GM21447 (cell line): ENCODE measurements around the gene DNAH3.
"Not testable (repeated sequence)": the region's sequence is repeated elsewhere in the genome, so short reads cannot be mapped to it uniquely, and the experiment has no call there.

ENCODE experiments used
- ATAC-seq: cut with Tn5 transposase; IDR thresholded peaks from one replicate; pipeline ENCODE4 v1.9.1; 2021; ENCODE audit not compliant: unreplicated experiment

Gene DNAH3

GRCh38 chr16:21076186-21076883 lies 74.3 kb downstream of the DNAH3 start:
- ATAC-seq = no peak

- no peak for ATAC-seq
Observed at GRCh38 chr16:21075252-21075651, 75.4 kb downstream of the DNAH3 start.

- no peak for ATAC-seq
Observed at GRCh38 chr16:21072976-21073375, 77.7 kb downstream of the DNAH3 start.

GRCh38 chr16:21071741-21072140 lies 78.9 kb downstream of the DNAH3 start:
- no peak for ATAC-seq

GRCh38 chr16:21070564-21070963 lies 80.1 kb downstream of the DNAH3 start:
- ATAC-seq = no peak

GRCh38 chr16:21069986-21070385 lies 80.7 kb downstream of the DNAH3 start:
- no peak for ATAC-seq

- ATAC-seq = no peak
Observed at GRCh38 chr16:21064203-21064602, 86.4 kb downstream of the DNAH3 start.

- not testable (repeated sequence) for ATAC-seq
Observed at GRCh38 chr16:21063314-21063713, 87.3 kb downstream of the DNAH3 start.

- ATAC-seq = no peak
Observed at GRCh38 chr16:21060027-21060510, 90.6 kb downstream of the DNAH3 start.

- ATAC-seq = no peak
Observed at GRCh38 chr16:21057875-21058274, 92.8 kb downstream of the DNAH3 start.

- ATAC-seq = no peak
Observed at GRCh38 chr16:21056396-21056795, 94.2 kb downstream of the DNAH3 start.

GRCh38 chr16:21055738-21056137 lies 94.9 kb downstream of the DNAH3 start:
- ATAC-seq = not testable (repeated sequence)

- ATAC-seq = no peak
Observed at GRCh38 chr16:21053590-21053989, 97.1 kb downstream of the DNAH3 start.

- not testable (repeated sequence) for ATAC-seq
Observed at GRCh38 chr16:21048091-21048912, 102.3 kb downstream of the DNAH3 start.

GRCh38 chr16:21038197-21038596 lies 112.4 kb downstream of the DNAH3 start:
- no peak for ATAC-seq

- ATAC-seq = no peak
Observed at GRCh38 chr16:21037736-21038135, 112.9 kb downstream of the DNAH3 start.

GRCh38 chr16:21037168-21037567 lies 113.5 kb downstream of the DNAH3 start:
- no peak for ATAC-seq

- ATAC-seq = no peak
Observed at GRCh38 chr16:21036471-21036870, 114.2 kb downstream of the DNAH3 start.

GRCh38 chr16:21033704-21034103 lies 116.9 kb downstream of the DNAH3 start:
- no peak for ATAC-seq

- no peak for ATAC-seq
Observed at GRCh38 chr16:21033264-21033663, 117.4 kb downstream of the DNAH3 start.

GRCh38 chr16:21028728-21029127 lies 121.9 kb downstream of the DNAH3 start:
- no peak for ATAC-seq

GRCh38 chr16:21026846-21027245 lies 123.8 kb downstream of the DNAH3 start:
- no peak for ATAC-seq
